HUES64 (cell line): ENCODE measurements around the gene CCDC152.
"Not testable (repeated sequence)": the region's sequence is repeated elsewhere in the genome, so short reads cannot be mapped to it uniquely, and the experiment has no call there.

ENCODE experiments used
- H3K27ac ChIP-seq: 2 replicates; pipeline ENCODE4 v1.7.0; 2013; ENCODE audit warnings: low read depth, low read length, inconsistent platforms
- H3K27me3 ChIP-seq: 2 replicates; pipeline ENCODE4 v1.6.1; 2013; ENCODE audit warnings: mild to moderate bottlenecking, low read length; ENCODE audit not compliant: insufficient read depth
- H3K36me3 ChIP-seq: 2 replicates; pipeline ENCODE4 v1.6.1; 2013; ENCODE audit warnings: mild to moderate bottlenecking, low read length; ENCODE audit not compliant: insufficient read depth
- H3K4me1 ChIP-seq: 2 replicates; pipeline ENCODE4 v1.6.1; 2013; ENCODE audit warnings: mild to moderate bottlenecking, low read length, moderate library complexity; ENCODE audit not compliant: insufficient read depth
- H3K4me3 ChIP-seq: 2 replicates; pipeline ENCODE4 v1.5.1; 2013; ENCODE audit warnings: mild to moderate bottlenecking, low read length, moderate library complexity
- H3K9ac ChIP-seq: 2 replicates; pipeline ENCODE4 v1.6.1; 2013; ENCODE audit warnings: mild to moderate bottlenecking, low read depth, low read length
- H3K9me3 ChIP-seq: 2 replicates; pipeline ENCODE4 v1.6.1; 2013; ENCODE audit warnings: low read depth, low read length; ENCODE audit not compliant: insufficient read depth
- WGBS: fragments of 150-250, 120-280 bp; methylation state at CpG from one replicate; pipeline ENCODE4 v1.1.7; 2013; ENCODE audit warnings: missing lambda C conversion rate; 5-methylcytosine and 5-hydroxymethylcytosine counted together

Gene CCDC152

DNA sequence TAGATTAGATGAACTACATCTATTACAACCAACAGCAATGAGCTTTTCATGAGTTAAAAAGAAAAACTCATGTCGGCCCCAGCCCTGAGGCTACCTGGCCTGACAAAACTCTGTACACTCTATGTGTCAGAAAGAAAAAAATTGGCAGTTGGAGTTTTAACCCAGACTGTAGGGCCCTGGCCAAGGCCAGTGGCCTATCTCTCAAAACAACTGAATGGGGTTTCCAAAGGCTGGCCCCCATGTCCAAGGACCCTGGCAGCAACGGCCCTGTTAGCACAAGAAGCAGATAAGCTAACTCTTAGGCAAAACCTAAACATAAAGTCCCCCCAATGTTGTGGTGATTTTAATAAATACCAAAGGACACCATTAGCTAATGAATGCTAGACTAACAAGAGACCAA, 59.9 kb downstream of the CCDC152 start:
- H3K9ac ChIP-seq, H3K36me3 ChIP-seq, H3K4me3 ChIP-seq, H3K9me3 ChIP-seq, H3K27ac ChIP-seq, H3K27me3 ChIP-seq: not testable (repeated sequence)
- WGBS = 100% methylated on average over 2 of the region's 2 CpGs
- H3K4me1 ChIP-seq = peaks cover 35% of the 10 kb centered on the region

GRCh38 chr5:42819745-42820144, 63.1 kb downstream of the CCDC152 start:
- Histone ChIP-seq H3K9me3 (no peaks in the 10 kb centered on the region), H3K4me1 (0 out of 2 replicates have a peak, but pooled peaks cover 13% of the 10 kb centered on the region), H3K27ac (no peak overlapping the region), H3K36me3 (no peaks in the 10 kb centered on the region), H3K4me3 (no peak overlapping the region), H3K9ac (no peak overlapping the region), H3K27me3 (no peaks in the 10 kb centered on the region)
- WGBS = 74% methylated on average over 2 of the region's 2 CpGs

DNA sequence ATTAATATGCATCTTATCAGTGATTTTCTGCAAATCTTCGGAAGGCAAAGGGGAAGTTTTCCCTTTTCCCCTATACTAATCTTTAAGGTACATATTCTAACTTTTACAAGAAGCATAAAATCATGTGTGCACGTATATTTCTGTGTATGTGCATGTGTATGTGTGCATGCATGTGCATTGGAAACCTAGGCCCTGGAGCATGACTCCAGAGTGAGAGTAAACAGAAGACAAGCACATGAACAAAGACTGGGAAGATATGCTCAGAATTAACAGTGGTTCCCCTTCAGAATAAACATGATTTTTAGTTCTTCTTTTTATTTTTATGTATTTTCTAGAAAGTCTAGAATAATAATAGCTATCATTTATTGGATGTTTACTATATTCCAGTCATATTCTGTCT, 65.9 kb downstream of the CCDC152 start:
- Histone ChIP-seq H3K4me3 (no peak overlapping the region), H3K27me3 (no peaks in the 10 kb centered on the region), H3K4me1 (0 out of 2 replicates have a peak, but pooled peaks cover 6% of the 10 kb centered on the region), H3K36me3 (no peaks in the 10 kb centered on the region), H3K9me3 (no peaks in the 10 kb centered on the region), H3K9ac (no peak overlapping the region), H3K27ac (no peak overlapping the region)
- WGBS = 89% methylated on average over 2 of the region's 2 CpGs

DNA sequence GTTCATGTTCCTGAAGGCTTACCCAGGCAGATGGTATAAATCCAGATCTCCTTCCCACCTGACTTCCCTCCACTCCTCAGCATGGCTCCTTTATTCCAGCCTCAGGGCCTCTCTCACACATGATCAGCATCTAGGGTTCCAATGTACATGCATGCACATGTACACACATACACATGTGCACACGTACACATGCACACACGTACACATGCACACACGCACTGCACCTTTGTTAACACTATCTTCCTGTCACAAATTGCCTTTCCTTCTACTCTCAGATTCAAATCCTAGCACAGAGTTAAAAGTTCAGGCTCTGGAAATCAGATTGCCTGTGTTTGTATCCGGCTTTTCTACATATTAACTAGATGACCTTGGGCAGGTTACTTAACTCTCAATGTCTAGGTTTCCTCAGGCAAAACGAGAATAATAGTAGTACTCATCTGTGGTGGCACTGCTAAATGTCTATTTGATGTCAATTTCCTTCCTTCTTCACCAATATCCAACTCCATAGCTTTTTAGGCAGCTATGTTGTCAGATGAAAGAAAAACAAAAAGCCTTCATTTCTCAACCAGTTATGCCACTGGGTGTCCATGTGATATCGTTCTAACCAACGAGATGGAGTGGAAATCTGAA, 67.8 kb downstream of the CCDC152 start:
- Histone ChIP-seq H3K36me3 (no peaks in the 10 kb centered on the region), H3K4me1 (0 out of 2 replicates have a peak, but pooled peaks cover 5% of the 10 kb centered on the region), H3K27me3 (no peaks in the 10 kb centered on the region), H3K27ac (no peak overlapping the region), H3K9ac (no peak overlapping the region), H3K4me3 (no peak overlapping the region), H3K9me3 (no peaks in the 10 kb centered on the region)
- 96% methylated on average over 7 of the region's 7 CpGs for WGBS

GRCh38 chr5:42825422-42826148, 69.0 kb downstream of the CCDC152 start:
- no peaks in the 10 kb centered on the region for H3K36me3 ChIP-seq
- 89% methylated on average over 9 of the region's 9 CpGs for WGBS
- no peaks in the 10 kb centered on the region for H3K9me3 ChIP-seq
- no peak overlapping the region for H3K27ac ChIP-seq
- H3K9ac ChIP-seq = no peak overlapping the region
- no peaks in the 10 kb centered on the region for H3K4me1 ChIP-seq
- no peaks in the 10 kb centered on the region for H3K27me3 ChIP-seq
- no peak overlapping the region for H3K4me3 ChIP-seq

- Histone ChIP-seq H3K4me3 (no peak overlapping the region), H3K27ac (no peak overlapping the region), H3K9me3 (no peaks in the 10 kb centered on the region), H3K27me3 (no peaks in the 10 kb centered on the region), H3K9ac (no peak overlapping the region), H3K36me3 (no peaks in the 10 kb centered on the region), H3K4me1 (no peaks in the 10 kb centered on the region)
- 91% methylated on average over 2 of the region's 2 CpGs for WGBS
Observed at GRCh38 chr5:42826757-42827515, 70.3 kb downstream of the CCDC152 start.

GRCh38 chr5:42828671-42829070, 72.1 kb downstream of the CCDC152 start:
- Histone ChIP-seq H3K9ac (no peak overlapping the region), H3K9me3 (no peaks in the 10 kb centered on the region), H3K4me1 (no peaks in the 10 kb centered on the region), H3K4me3 (no peak overlapping the region), H3K27ac (no peak overlapping the region), H3K36me3 (no peaks in the 10 kb centered on the region), H3K27me3 (no peaks in the 10 kb centered on the region)
- 92% methylated on average over 2 of the region's 2 CpGs for WGBS

DNA sequence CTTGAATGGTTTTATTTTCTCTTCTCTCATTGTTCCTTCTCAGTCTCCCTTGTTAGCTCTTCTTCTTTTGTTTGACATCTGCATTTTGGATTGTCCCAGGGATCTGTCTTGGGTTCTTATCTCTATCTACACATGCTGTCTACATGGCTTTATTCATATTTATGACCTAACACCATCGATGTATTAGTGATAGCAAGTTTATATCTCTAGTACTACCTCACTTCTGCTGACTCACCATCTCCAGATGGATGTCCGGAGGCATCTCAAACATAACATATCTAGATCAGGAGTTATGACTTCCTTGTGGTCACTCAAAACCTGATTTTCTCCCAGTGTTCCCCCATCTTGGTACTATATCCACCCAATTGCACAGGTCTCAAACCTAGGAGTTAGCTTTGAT, 74.3 kb downstream of the CCDC152 start:
- 94% methylated on average over 2 of the region's 2 CpGs for WGBS

DNA sequence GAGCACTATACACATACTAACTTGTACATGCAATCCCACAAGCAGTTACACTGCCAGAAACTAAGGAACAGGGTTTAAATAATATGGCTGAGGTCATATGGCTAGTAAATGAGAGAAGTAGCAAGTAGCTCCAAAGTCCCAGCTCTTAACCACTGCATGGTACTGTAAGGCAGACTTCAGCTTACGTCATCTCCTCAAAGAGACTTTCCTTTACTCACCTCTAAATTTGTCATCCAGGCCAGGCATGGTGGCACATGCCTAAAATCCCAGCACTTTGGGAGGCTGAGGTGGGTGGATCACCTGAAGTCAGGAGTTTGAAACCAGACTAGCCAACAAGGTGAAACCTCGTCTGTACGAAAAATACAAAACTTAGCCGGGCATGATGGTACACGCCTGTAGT, 75.4 kb downstream of the CCDC152 start:
- H3K4me1 ChIP-seq = no peaks in the 10 kb centered on the region
- no peak overlapping the region for H3K9ac ChIP-seq
- H3K4me3 ChIP-seq = no peak overlapping the region
- WGBS = 98% methylated on average over 5 of the region's 5 CpGs
- no peaks in the 10 kb centered on the region for H3K27me3 ChIP-seq
- H3K27ac ChIP-seq = no peak overlapping the region
- no peaks in the 10 kb centered on the region for H3K9me3 ChIP-seq
- no peaks in the 10 kb centered on the region for H3K36me3 ChIP-seq

More for the DNA sequence above, 74.3 kb downstream of the CCDC152 start:
- Histone ChIP-seq H3K4me1 (no peaks in the 10 kb centered on the region), H3K4me3 (no peak overlapping the region), H3K27ac (no peak overlapping the region), H3K36me3 (no peaks in the 10 kb centered on the region), H3K9ac (no peak overlapping the region), H3K9me3 (no peaks in the 10 kb centered on the region), H3K27me3 (no peaks in the 10 kb centered on the region)

- Histone ChIP-seq H3K4me1 (no peaks in the 10 kb centered on the region), H3K36me3 (no peaks in the 10 kb centered on the region), H3K27me3 (no peaks in the 10 kb centered on the region), H3K4me3 (no peak overlapping the region), H3K9me3 (no peaks in the 10 kb centered on the region), H3K9ac (no peak overlapping the region), H3K27ac (no peak overlapping the region)
- WGBS = 97% methylated on average over 25 of the region's 25 CpGs
Observed at GRCh38 chr5:42836070-42836769, 79.6 kb downstream of the CCDC152 start.

DNA sequence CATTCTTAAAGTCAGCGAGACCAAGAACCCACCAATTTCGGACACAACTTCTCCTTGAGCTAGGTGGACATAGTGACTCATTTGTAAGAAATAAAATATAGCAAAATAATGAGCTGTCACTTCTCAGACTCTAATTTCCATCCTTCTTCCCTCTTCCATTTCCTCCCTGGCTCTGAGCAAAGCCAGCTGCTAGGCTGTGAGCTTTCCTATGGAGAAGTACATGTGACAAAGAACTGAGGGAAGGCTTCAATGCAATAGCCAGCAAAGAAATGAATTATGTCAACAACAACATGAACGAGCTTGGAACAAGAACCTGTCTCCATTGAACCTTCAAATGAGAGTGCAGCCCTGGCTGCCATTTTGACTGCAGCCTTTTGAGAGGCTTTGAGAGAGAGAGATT, 81.0 kb downstream of the CCDC152 start:
- Histone ChIP-seq H3K27me3 (no peaks in the 10 kb centered on the region), H3K4me1 (no peaks in the 10 kb centered on the region), H3K4me3 (no peak overlapping the region), H3K9ac (no peak overlapping the region), H3K27ac (no peak overlapping the region), H3K36me3 (no peaks in the 10 kb centered on the region), H3K9me3 (no peaks in the 10 kb centered on the region)
- over 99% methylated on average over 3 of the region's 3 CpGs for WGBS
